Left ventricle myocardium inferior (tissue), 1 donor: ENCODE measurements around the gene LYRM2. TPM values are rescaled to one million over a fixed set of nuclear protein-coding genes. Genes with fewer than 3 reads are reported as not detected.

Experiments used
- DNase-seq: peaks from one replicate; pipeline ENCODE4 v3.0.0-alpha.2; 2020
- H3K27ac ChIP-seq: fragments of 200-600 bp; replicated peaks from 2 replicates; pipeline ENCODE4 v1.8.0; 2021
- H3K27me3 ChIP-seq: fragments of 200-600 bp; 2 replicates; pipeline ENCODE4 v1.8.0; 2021; ENCODE audit warnings: low read depth
- H3K36me3 ChIP-seq: fragments of 200-600 bp; 2 replicates; pipeline ENCODE4 v1.8.0; 2021
- H3K4me1 ChIP-seq: fragments of 200-600 bp; 2 replicates; pipeline ENCODE4 v1.8.0; 2021
- H3K4me3 ChIP-seq: fragments of 200-600 bp; 2 replicates; pipeline ENCODE4 v1.8.0; 2021; ENCODE audit warnings: mild to moderate bottlenecking, moderate library complexity
- H3K9me3 ChIP-seq: fragments of 200-600 bp; replicated peaks from 2 replicates; pipeline ENCODE4 v1.8.0; 2021
- CTCF ChIP-seq: fragments of 200-600 bp; IDR thresholded peaks from 2 replicates; pipeline ENCODE4 v1.8.0; 2021; ENCODE audit warnings: antibody characterized with exemption, mild to moderate bottlenecking, borderline replicate concordance
- intact Hi-C: fragments of 100-400 bp; cut with micrococcal nuclease; formaldehyde crosslinking; loops from one replicate; pipeline ENCODE4 v1.11.0; 2022
- total RNA-seq: library from RNA; stranded (reverse); fragmentation: NEBNext Ultra II Directional; extraction: Animal tissue kit (Norgen Biotek cat#: 25700); gene quantifications from one replicate; pipeline ENCODE4 v1.2.1, GENCODE V29; 2021
- donor health status: DM: no; HTN: yes; CAD: no; lungs with severe emphysema.

LYRM2 gene
- total RNA-seq, 1 donor from 2014 or later: 41.3 TPM

- H3K36me3 ChIP-seq: peaks cover 12% of the 10 kb centered on the region
- H3K4me3 ChIP-seq: no peak overlapping the region
- H3K9me3 ChIP-seq: no peaks in the 10 kb centered on the region
- intact Hi-C loops: no loop called here
- no peak for DNase-seq
- no peak overlapping the region for H3K27ac ChIP-seq
- H3K4me1 ChIP-seq: peaks cover 6% of the 10 kb centered on the region
- H3K27me3 ChIP-seq: no peaks in the 10 kb centered on the region
- no peak for TF ChIP-seq CTCF
Measured at GRCh38 chr6:89604653-89605052, 33.9 kb downstream of the LYRM2 start.

DNA sequence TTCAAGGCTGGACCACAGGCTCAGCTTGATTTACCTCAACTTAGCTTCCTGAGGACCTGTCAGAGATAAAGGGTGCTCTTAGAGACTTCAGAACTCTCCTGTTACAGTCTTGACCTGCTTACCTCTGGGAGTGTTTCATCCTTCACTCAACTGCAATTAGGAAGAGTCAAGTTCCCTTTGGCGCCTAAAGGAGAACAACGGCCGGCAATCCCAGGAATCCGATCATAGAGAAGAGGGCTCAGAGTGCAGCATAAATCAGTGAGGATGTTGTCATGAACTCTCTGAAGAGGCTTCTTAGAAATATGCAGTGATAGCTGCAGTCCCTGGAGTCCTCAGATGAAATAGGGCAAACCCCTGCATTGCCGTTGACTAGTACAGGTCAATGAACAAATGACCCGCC lies 36.4 kb downstream of the LYRM2 start:
- Histone ChIP-seq H3K4me1 (peaks cover 16% of the 10 kb centered on the region), H3K27ac (no peak overlapping the region), H3K36me3 (peaks cover 12% of the 10 kb centered on the region), H3K9me3 (no peaks in the 10 kb centered on the region), H3K4me3 (no peak overlapping the region), H3K27me3 (no peaks in the 10 kb centered on the region)
- no peak for DNase-seq
- intact Hi-C loops: no loop called here
- no peak for TF ChIP-seq CTCF

GRCh38 chr6:89599727-89600126 lies 38.8 kb downstream of the LYRM2 start:
- H3K4me3 ChIP-seq: no peak overlapping the region
- H3K4me1 ChIP-seq: peaks cover 31% of the 10 kb centered on the region
- TF ChIP-seq CTCF: no peak
- H3K9me3 ChIP-seq: no peaks in the 10 kb centered on the region
- intact Hi-C loops: no loop called here
- DNase-seq: peak; percentile 34
- peak overlapping the region; percentile 45 for H3K27ac ChIP-seq
- H3K27me3 ChIP-seq: no peaks in the 10 kb centered on the region
- peaks cover 6% of the 10 kb centered on the region for H3K36me3 ChIP-seq

GRCh38 chr6:89597988-89598387 lies 40.6 kb downstream of the LYRM2 start:
- Histone ChIP-seq H3K27me3 (no peaks in the 10 kb centered on the region), H3K27ac (no peak overlapping the region), H3K36me3 (peaks cover 6% of the 10 kb centered on the region), H3K4me3 (no peak overlapping the region), H3K9me3 (no peaks in the 10 kb centered on the region), H3K4me1 (peaks cover 31% of the 10 kb centered on the region)
- intact Hi-C loops: no loop called here
- DNase-seq: no peak
- TF ChIP-seq CTCF: peak; percentile 29

DNA sequence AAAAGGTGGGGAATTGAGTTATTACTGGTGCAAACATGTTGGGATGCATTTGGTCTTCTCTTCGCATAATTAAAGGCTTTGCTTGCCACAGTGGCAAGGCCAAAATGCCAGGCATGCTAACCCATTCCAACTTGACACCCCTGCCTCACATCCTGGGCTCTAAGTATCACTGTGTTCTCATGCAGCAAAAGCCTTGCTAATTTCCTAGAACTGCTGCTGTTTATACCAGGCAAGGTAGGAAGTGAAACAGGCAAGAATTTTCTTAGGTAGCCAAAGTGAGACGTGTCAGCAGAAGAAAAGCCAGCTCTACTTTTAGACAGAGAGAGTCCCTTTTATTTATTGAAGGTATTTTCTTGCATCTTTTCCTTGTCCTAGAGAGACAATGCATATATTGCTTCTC lies 41.2 kb downstream of the LYRM2 start:
- Histone ChIP-seq H3K27me3 (no peaks in the 10 kb centered on the region), H3K4me3 (no peak overlapping the region), H3K9me3 (no peaks in the 10 kb centered on the region), H3K4me1 (peaks cover 31% of the 10 kb centered on the region), H3K36me3 (no peaks in the 10 kb centered on the region), H3K27ac (no peak overlapping the region)
- TF ChIP-seq CTCF: no peak
- DNase-seq: no peak
- intact Hi-C loops: no loop called here

DNA sequence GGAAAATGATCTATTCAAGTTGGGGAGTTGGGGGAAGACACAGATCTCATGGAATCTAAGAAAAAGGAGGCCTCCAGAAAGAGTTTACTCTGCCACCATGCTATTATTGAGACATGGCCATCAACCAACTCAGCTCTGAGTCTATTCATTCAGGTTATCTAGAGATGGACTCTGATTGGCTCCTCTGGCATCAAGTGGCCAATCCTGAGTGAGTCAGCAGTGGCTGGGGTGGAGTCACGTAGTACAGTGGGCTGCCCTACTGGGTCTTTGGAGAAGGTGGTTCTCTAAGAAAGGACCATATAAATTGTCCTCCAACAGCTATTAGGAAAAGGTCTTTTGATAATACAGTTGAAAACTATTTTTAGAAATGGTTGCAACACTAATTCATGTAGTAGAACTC lies 42.1 kb downstream of the LYRM2 start:
- Histone ChIP-seq H3K36me3 (no peaks in the 10 kb centered on the region), H3K4me3 (no peak overlapping the region), H3K4me1 (peaks cover 31% of the 10 kb centered on the region), H3K27me3 (no peaks in the 10 kb centered on the region), H3K27ac (no peak overlapping the region), H3K9me3 (no peaks in the 10 kb centered on the region)
- DNase-seq: no peak
- intact Hi-C loops: no loop called here
- no peak for TF ChIP-seq CTCF
